ENCODE measurements around the gene SOX10.

Gene SOX10

GRCh38 chr22:37983860-37984791 lies at the start of gene SOX10:
TSS of gene SOX10 (minus strand) at chr22:37984555. CDS start at chr22:37983784, 771 bp downstream.
- POLR2A ChIA-PET (ENCODE audit: low non-redundant PET) = no interaction called here
- DNase-seq (ENCODE audit: low spot score) = no peak
- CTCF ChIA-PET = no interaction called here
- H3K27ac ChIP-seq = no peak within 1 kb of the TSS
- no peak for TF ChIP-seq CTCF (conservative IDR thresholded peaks at IDR 0.05; ENCODE audit: low read depth)

GRCh38 chr22:38033522-38034277 lies 49.3 kb upstream of the SOX10 start:
- peak overlapping the region; percentile 59 for H3K27ac ChIP-seq
- POLR2A ChIA-PET (ENCODE audit: low non-redundant PET) = no interaction called here
- DNase-seq (ENCODE audit: low spot score) = no peak
- CTCF ChIA-PET = interaction anchor here (0.5 kb wide), 1 partner anchor 191 kb away, joined by 5 read pairs; no protein-coding TSS in a partner anchor
- TF ChIP-seq CTCF (conservative IDR thresholded peaks at IDR 0.05; ENCODE audit: low read depth) = no peak

GRCh38 chr22:38032681-38033521 lies 48.5 kb upstream of the SOX10 start:
- no peak for DNase-seq (ENCODE audit: low spot score)
- CTCF ChIA-PET = no interaction called here
- POLR2A ChIA-PET (ENCODE audit: low non-redundant PET) = no interaction called here
- no peak for TF ChIP-seq CTCF (conservative IDR thresholded peaks at IDR 0.05; ENCODE audit: low read depth)
- no peak overlapping the region for H3K27ac ChIP-seq

DNA sequence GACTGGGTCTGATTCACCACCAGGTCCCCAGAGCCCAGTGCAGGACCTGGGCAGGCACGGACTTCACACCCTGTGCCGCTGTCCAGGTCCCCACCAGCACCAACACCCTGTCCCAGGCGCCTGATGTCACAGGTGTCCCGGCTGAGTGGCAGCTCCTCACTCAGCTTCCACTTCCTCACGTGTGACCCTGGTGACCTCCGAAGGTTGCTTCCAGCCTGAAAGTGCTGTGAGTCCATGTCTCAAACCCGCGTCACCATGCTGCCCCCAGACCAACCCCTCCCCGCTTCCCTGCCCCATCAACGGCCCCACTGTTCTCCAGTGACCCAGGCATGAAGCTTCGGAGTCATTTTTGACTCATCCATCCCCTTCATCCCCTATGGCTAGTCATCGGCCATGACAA lies 47.1 kb upstream of the SOX10 start:
- no peak overlapping the region for H3K27ac ChIP-seq
- ChIA-PET POLR2A (ENCODE audit: low non-redundant PET) (no interaction called here), CTCF (no interaction called here)
- no peak for DNase-seq (ENCODE audit: low spot score)
- TF ChIP-seq CTCF (conservative IDR thresholded peaks at IDR 0.05; ENCODE audit: low read depth) = no peak

DNA sequence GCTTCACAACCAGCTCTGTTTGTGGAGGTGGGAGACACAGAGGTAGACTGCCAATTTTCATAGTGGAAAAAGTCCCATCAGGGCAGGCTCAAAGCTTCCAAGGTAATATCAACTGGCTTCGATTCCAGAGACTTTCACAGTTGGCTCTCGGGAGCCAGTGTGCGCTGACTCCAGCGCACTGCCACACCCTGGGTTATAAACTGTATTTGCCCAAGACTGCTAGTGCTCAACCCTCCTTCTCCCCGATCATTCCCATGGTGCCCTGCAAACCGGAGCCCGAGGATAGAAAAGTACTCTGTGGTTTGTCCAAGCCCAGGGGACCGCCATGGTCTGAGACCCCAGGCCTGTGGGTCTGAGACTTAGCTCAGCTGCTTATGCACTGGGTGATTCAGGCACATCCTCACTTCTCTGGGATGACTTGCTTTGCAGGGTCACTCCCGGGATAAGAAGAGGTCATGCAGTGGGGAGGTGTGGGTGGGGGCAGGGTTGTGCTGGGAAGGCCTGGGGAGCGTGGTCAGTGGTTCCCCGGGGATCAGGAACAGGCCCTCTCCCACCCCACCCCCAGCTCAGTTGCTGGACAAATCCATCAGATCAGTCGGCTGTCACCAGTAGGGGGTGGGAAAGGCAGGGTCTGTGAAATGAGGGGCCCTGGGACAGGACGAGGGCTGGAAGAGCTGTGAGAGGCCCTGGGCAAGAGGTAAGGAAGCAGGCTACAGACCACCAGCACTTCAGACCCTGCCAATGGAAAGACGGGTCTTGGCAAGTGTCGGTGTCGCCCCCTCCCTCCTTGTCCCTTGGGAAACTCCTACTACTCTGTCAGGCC lies 46.2 kb upstream of the SOX10 start:
- ChIA-PET CTCF (interaction anchor here (0.5 kb wide), 1 partner anchor 167 kb away, joined by 3 read pairs; no protein-coding TSS in a partner anchor), POLR2A (ENCODE audit: low non-redundant PET) (no interaction called here)
- TF ChIP-seq CTCF (conservative IDR thresholded peaks at IDR 0.05; ENCODE audit: low read depth) = no peak
- H3K27ac ChIP-seq = no peak overlapping the region
- no peak for DNase-seq (ENCODE audit: low spot score)

Data from RWPE1 (cell line).